HepG2 (cell line): ENCODE results near the gene ETV2.
A peak's percentile ranks its signal among the peaks of the same experiment; 100 is the strongest.

Experiments
- BRCA1 ChIP-seq: sonication (generic); formaldehyde crosslinking; IDR thresholded peaks from 2 replicates; pipeline ENCODE4 v1.4.0; 2020; ENCODE audit warnings: missing genetic modification reagents
- CC2D1A ChIP-seq: sonication (generic); formaldehyde crosslinking; IDR thresholded peaks from 2 replicates; pipeline ENCODE4 v1.8.1; 2023; ENCODE audit warnings: mild to moderate bottlenecking, missing genetic modification reagents
- CTCF ChIP-seq: sonication (generic); formaldehyde crosslinking; IDR thresholded peaks from 2 replicates; pipeline ENCODE4 v1.5.0; 2020; ENCODE audit warnings: mild to moderate bottlenecking, missing genetic modification reagents, moderate library complexity
- ZNF670 ChIP-seq: sonication (generic); formaldehyde crosslinking; IDR thresholded peaks from 2 replicates; pipeline ENCODE4 v1.8.0; 2022; ENCODE audit warnings: mild to moderate bottlenecking, missing genetic modification reagents, borderline replicate concordance
- ZNF687 ChIP-seq: sonication (generic); formaldehyde crosslinking; IDR thresholded peaks from 2 replicates; pipeline ENCODE4 v1.5.1; 2020; ENCODE audit warnings: mild to moderate bottlenecking, missing genetic modification reagents, moderate library complexity

- no peak; the same call in 1 of the 2 replicates for TF ChIP-seq CTCF
- no peak for TF ChIP-seq CC2D1A
- no peak for TF ChIP-seq BRCA1
- TF ChIP-seq ZNF687, result peak; percentile 86
- no peak for TF ChIP-seq ZNF670 (CRISPR knock-in tag)
Measured at GRCh38 chr19:35673121-35673804, 31.7 kb downstream of the ETV2 start.
